Stimulated activated effector memory CD8-positive, alpha-beta T cell treated with anti-CD3 and anti-CD28 coated beads, Interleukin-12 subunit alpha, Interleukin-12 subunit beta, amount 100 ng/mL, for 72 hours (primary cell): ENCODE data around the gene NPAS3.
"Not testable (repeated sequence)": the region's sequence is repeated elsewhere in the genome, so short reads cannot be mapped to it uniquely, and the experiment has no call there.

Source experiments
- ATAC-seq: fragments of 150-1000 bp; cut with Tn5 transposase; 2 replicates; pipeline ENCODE4 v1.10.0; 2021
- DNase-seq, 2 donors: peaks; one replicate each; pipeline ENCODE4 v3.0.0; 2021 to 2022; ENCODE audit warnings: low spot score in 2 of 2
- H3K27ac Mint-ChIP-seq: one replicate; pipeline ENCODE4 v1.8.0; 2022; ENCODE audit warnings: mild to moderate bottlenecking, mixed read lengths
- H3K36me3 Mint-ChIP-seq: one replicate; pipeline ENCODE4 v1.8.0; 2022; ENCODE audit warnings: mild to moderate bottlenecking, mixed read lengths
- H3K4me1 Mint-ChIP-seq: one replicate; pipeline ENCODE4 v1.8.0; 2022; ENCODE audit warnings: mixed read lengths
- H3K4me3 Mint-ChIP-seq: one replicate; pipeline ENCODE4 v1.8.0; 2022; ENCODE audit warnings: mild to moderate bottlenecking, mixed read lengths
- H3K9me3 Mint-ChIP-seq: one replicate; pipeline ENCODE4 v1.8.0; 2022; ENCODE audit warnings: mixed read lengths

The NPAS3 gene

DNA sequence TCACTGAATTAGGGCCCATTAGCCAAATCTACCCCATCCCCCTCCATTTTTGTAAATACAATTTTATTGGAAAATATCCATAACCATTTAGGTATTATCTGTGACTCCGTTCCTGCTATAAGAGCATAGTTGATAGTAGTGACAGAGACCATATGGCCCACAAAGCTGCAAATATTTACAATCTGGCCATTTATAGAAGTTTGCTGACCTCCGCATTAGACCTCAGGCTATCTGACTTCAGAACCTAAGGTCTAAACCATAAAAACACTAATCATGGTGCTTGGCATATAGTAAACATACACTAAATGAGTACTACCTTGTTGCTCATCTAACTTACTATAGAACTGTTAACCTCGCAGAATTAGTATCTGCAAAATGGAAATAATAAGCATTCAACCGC is 124.8 kb downstream of the NPAS3 start:
- ATAC-seq (no peak), DNase-seq (no peak)
- H3K27ac Mint-ChIP-seq, result no peak overlapping the region
- no peak overlapping the region for H3K4me3 Mint-ChIP-seq
- no peaks in the 10 kb centered on the region for H3K4me1 Mint-ChIP-seq
- no peaks in the 10 kb centered on the region for H3K36me3 Mint-ChIP-seq
- peaks cover 18% of the 10 kb centered on the region for H3K9me3 Mint-ChIP-seq

- Mint-ChIP-seq H3K9me3 (peaks cover 17% of the 10 kb centered on the region), H3K36me3 (no peaks in the 10 kb centered on the region), H3K4me3 (no peak overlapping the region), H3K4me1 (no peaks in the 10 kb centered on the region), H3K27ac (no peak overlapping the region)
- no peak for ATAC-seq
- no peak for DNase-seq
Observed at GRCh38 chr14:33065634-33066033, 127.0 kb downstream of the NPAS3 start.

DNA sequence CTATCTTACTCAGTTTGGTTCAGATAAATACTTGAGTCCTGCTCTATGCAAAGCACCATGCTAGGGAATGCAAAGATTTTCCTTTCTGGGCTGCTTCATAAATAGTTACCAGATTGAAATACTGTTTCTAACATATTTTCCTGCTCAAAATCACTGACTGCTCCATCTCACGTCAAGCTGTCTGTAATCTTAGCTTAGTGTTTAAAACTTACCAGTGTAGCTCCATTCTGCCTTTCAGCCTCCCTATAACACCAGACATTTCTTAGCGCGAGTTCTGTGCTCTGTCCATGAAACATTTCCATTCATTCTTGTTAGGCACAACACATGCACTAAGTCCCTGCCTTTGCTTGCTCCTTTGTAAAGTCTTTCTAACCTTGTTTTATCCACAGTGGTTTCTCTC is 129.4 kb downstream of the NPAS3 start:
- ATAC-seq (no peak), DNase-seq (no peak)
- H3K4me3 Mint-ChIP-seq, result no peak overlapping the region
- no peak overlapping the region for H3K27ac Mint-ChIP-seq
- H3K36me3 Mint-ChIP-seq, result no peaks in the 10 kb centered on the region
- peaks cover 10% of the 10 kb centered on the region for H3K9me3 Mint-ChIP-seq
- H3K4me1 Mint-ChIP-seq, result no peaks in the 10 kb centered on the region

DNA sequence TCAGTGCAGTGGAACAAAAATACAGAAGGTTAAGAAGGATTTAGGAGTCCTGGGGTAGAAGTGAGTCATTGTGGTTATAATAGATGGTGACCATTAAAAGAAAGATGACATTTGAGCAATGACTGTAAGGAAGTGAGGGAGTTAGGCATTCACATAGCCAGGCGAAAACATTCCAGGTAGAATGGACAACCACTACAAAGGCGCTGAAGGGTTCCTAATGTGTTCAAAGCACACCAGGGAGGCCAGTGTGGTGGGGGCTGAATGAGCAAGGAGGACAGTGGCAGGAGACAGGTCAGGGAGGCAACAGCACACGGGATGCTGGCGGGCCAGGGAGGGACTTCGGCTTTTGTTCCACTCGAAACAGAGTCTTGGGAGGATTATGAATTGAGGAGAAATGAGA is 129.9 kb downstream of the NPAS3 start:
- no peak overlapping the region for H3K4me3 Mint-ChIP-seq
- H3K4me1 Mint-ChIP-seq, result no peaks in the 10 kb centered on the region
- no peaks in the 10 kb centered on the region for H3K36me3 Mint-ChIP-seq
- H3K9me3 Mint-ChIP-seq, result peaks cover 13% of the 10 kb centered on the region
- H3K27ac Mint-ChIP-seq, result no peak overlapping the region
- ATAC-seq (no peak), DNase-seq (no peak)

DNA sequence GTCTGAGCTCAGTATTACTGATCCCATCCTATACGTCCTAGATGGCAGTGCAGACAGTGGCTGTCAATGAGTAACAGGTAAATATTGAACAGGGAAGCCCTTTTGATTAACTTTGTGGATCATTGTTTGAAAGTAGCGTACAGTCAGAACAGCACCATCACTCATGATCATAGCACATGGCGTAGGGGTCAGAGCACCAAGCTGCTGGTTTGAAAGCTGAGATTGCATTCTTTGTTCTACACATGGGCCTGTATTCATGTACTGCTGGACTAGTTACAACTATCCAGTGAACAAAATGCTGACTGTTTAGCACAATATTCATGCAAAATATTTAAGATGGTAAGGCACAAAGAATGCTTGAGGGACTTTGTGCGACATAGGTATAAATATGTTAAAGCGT is 131.8 kb downstream of the NPAS3 start:
- peaks cover 15% of the 10 kb centered on the region for H3K9me3 Mint-ChIP-seq
- no peaks in the 10 kb centered on the region for H3K36me3 Mint-ChIP-seq
- H3K4me3 Mint-ChIP-seq, result no peak overlapping the region
- ATAC-seq (no peak), DNase-seq (no peak)
- no peaks in the 10 kb centered on the region for H3K4me1 Mint-ChIP-seq
- no peak overlapping the region for H3K27ac Mint-ChIP-seq

DNA sequence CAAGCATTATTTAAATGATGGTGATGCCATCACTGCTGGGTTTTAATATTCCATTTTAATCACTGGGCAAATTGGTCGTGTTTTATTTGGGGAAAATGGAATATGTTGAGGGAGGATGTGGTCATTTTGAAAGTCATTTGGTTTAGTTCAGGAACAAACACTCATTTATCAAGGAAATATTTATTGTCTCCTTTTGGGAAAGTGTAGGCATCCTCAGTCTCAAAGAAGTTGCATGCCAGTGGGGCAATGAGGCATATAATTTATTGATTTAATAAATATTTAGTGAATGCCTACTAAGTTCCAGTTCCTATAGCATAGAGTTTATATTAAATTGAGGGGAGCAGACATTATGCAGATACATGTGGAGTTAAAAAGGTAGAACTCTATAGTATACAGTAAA is 134.3 kb downstream of the NPAS3 start:
- no peak for ATAC-seq
- no peak for DNase-seq
- no peaks in the 10 kb centered on the region for H3K4me1 Mint-ChIP-seq
- no peak overlapping the region for H3K27ac Mint-ChIP-seq
- H3K36me3 Mint-ChIP-seq, result no peaks in the 10 kb centered on the region
- H3K4me3 Mint-ChIP-seq, result no peak overlapping the region
- peaks cover 14% of the 10 kb centered on the region for H3K9me3 Mint-ChIP-seq

GRCh38 chr14:33081259-33081658 is 142.6 kb downstream of the NPAS3 start:
- peaks cover 12% of the 10 kb centered on the region for H3K9me3 Mint-ChIP-seq
- H3K27ac Mint-ChIP-seq, result no peak overlapping the region
- ATAC-seq (no peak), DNase-seq (no peak)
- no peaks in the 10 kb centered on the region for H3K4me1 Mint-ChIP-seq
- no peaks in the 10 kb centered on the region for H3K36me3 Mint-ChIP-seq
- no peak overlapping the region for H3K4me3 Mint-ChIP-seq

DNA sequence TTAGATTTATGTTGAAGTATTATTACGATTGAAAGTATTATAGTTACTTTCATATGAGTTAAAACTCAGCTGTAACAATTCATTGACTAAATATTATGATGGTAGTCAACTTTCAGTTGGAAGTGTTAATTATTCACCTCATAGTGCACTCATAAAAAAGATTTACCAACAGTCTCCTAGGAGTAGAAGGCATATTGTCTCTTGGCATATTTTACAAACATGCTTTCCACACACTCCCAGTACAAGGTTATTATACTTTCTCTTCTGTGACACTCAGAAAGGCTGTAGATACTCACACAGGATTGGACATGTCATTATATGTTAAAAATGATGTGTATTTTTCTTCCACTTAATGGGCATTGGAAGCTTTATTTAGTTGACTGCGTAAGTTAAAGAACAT is 147.1 kb downstream of the NPAS3 start:
- no peaks in the 10 kb centered on the region for H3K4me1 Mint-ChIP-seq
- H3K36me3 Mint-ChIP-seq, result no peaks in the 10 kb centered on the region
- H3K4me3 Mint-ChIP-seq, result no peak overlapping the region
- DNase-seq (no peak), ATAC-seq (no peak)
- H3K27ac Mint-ChIP-seq, result no peak overlapping the region
- H3K9me3 Mint-ChIP-seq, result peaks cover 18% of the 10 kb centered on the region

DNA sequence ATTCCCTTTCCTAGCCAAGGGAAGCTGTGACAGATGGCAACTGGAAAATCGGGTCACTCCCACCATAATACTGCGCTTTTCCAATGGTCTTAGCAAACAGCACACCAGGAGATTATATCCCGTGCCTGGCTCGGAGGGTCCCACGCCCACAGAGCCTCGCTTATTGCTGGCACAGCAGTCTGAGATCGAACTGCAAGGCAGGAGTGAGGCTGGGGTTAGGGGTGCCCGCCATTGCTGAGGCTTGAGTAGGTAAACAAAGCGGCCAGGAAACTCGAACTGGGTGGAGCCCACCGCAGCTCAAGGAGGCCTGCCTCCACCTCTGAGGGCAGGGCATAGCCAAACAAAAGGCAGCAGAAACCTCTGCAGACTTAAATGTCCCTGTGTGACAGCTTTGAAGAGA is 149.6 kb downstream of the NPAS3 start:
- not testable (repeated sequence) for ATAC-seq, DNase-seq, H3K27ac Mint-ChIP-seq, H3K4me1 Mint-ChIP-seq, H3K36me3 Mint-ChIP-seq, H3K4me3 Mint-ChIP-seq
- H3K9me3 Mint-ChIP-seq, result peaks cover 23% of the 10 kb centered on the region

- peaks cover 13% of the 10 kb centered on the region for H3K9me3 Mint-ChIP-seq
- H3K27ac Mint-ChIP-seq, result no peak overlapping the region
- H3K4me3 Mint-ChIP-seq, result no peak overlapping the region
- H3K4me1 Mint-ChIP-seq, result no peaks in the 10 kb centered on the region
- DNase-seq, result no peak
- ATAC-seq, result no peak
- H3K36me3 Mint-ChIP-seq, result no peaks in the 10 kb centered on the region
Observed at GRCh38 chr14:33098016-33098415, 159.3 kb downstream of the NPAS3 start.

- H3K4me1 Mint-ChIP-seq, result no peaks in the 10 kb centered on the region
- H3K9me3 Mint-ChIP-seq, result peaks cover 15% of the 10 kb centered on the region
- H3K36me3 Mint-ChIP-seq, result no peaks in the 10 kb centered on the region
- DNase-seq (no peak), ATAC-seq (no peak)
- H3K27ac Mint-ChIP-seq, result no peak overlapping the region
- no peak overlapping the region for H3K4me3 Mint-ChIP-seq
Observed at GRCh38 chr14:33103489-33103888, 164.8 kb downstream of the NPAS3 start.

GRCh38 chr14:33103966-33104365 is 165.3 kb downstream of the NPAS3 start:
- ATAC-seq, result no peak
- Mint-ChIP-seq H3K9me3 (peaks cover 15% of the 10 kb centered on the region), H3K27ac (no peak overlapping the region), H3K4me1 (no peaks in the 10 kb centered on the region), H3K36me3 (no peaks in the 10 kb centered on the region), H3K4me3 (no peak overlapping the region)
- DNase-seq, result no peak

GRCh38 chr14:33110737-33111443 is 172.2 kb downstream of the NPAS3 start:
- Mint-ChIP-seq H3K4me3 (no peak overlapping the region), H3K36me3 (no peaks in the 10 kb centered on the region), H3K4me1 (no peaks in the 10 kb centered on the region), H3K9me3 (peaks cover 7% of the 10 kb centered on the region), H3K27ac (no peak overlapping the region)
- DNase-seq, result no peak
- ATAC-seq, result no peak

GRCh38 chr14:33114331-33114730 is 175.7 kb downstream of the NPAS3 start:
- DNase-seq, result no peak
- H3K36me3 Mint-ChIP-seq, result no peaks in the 10 kb centered on the region
- no peaks in the 10 kb centered on the region for H3K4me1 Mint-ChIP-seq
- no peak for ATAC-seq
- H3K9me3 Mint-ChIP-seq, result peaks cover 5% of the 10 kb centered on the region
- H3K27ac Mint-ChIP-seq, result no peak overlapping the region
- no peak overlapping the region for H3K4me3 Mint-ChIP-seq

DNA sequence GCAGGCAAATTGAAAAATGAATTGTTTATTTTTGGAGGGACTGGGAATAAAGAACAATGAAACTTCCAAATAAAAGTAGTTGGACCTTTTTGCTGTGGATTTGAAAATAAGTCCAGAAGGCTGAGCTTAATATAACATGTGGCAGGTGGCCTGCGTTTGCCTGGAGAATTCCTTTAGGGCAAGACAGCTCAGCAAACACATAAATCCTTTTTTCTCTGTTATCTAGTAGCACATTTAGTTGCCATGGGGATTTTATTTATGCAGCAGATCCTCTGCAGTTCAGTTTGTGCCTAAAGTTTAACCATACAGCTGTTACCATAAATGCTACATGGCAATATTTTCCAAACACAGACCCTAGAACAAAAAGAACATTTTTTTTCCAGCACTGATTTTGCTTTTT is 180.0 kb downstream of the NPAS3 start:
- H3K36me3 Mint-ChIP-seq, result no peaks in the 10 kb centered on the region
- no peak for ATAC-seq
- H3K4me1 Mint-ChIP-seq, result no peaks in the 10 kb centered on the region
- peaks cover 5% of the 10 kb centered on the region for H3K9me3 Mint-ChIP-seq
- no peak overlapping the region for H3K27ac Mint-ChIP-seq
- DNase-seq, result no peak
- no peak overlapping the region for H3K4me3 Mint-ChIP-seq

DNA sequence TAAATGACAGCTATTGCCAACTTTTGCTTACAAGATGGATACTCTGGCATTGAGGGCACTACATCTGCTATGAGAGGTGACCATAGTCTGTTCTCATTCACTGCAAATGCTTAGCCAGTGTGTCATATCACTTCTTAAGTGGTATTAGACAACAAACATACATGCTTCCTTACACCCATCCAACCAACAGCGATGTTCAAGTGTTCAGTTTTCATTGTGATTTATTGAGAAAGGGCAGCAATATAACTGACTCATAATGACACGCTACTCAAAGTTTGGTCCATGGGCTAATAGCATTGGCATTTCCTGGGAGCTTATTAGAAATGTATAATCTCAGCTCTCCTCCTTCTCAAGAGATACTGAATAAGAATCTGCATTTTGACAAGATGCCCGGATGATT is 181.7 kb downstream of the NPAS3 start:
- H3K4me1 Mint-ChIP-seq, result no peaks in the 10 kb centered on the region
- peaks cover 10% of the 10 kb centered on the region for H3K9me3 Mint-ChIP-seq
- H3K27ac Mint-ChIP-seq, result no peak overlapping the region
- DNase-seq (no peak), ATAC-seq (no peak)
- no peak overlapping the region for H3K4me3 Mint-ChIP-seq
- no peaks in the 10 kb centered on the region for H3K36me3 Mint-ChIP-seq

DNA sequence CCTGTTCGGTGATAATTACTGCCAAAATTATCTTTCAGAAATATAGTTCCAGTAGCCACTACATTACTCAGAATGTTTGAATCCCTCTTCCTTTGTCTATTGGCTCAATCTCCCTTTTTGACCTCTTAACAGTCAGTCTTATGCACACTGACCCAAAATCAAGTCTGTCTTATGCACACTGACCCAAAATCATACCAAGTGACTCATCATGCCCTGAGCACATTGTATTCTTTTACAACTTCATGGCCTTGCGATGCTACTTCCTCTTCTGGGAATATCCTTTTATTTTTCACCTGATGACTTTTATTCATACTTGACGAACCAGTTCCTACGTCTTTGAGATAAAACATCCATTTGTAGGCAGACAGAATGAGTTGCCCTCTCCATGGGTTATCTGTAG is 182.3 kb downstream of the NPAS3 start:
- Mint-ChIP-seq H3K4me1 (no peaks in the 10 kb centered on the region), H3K9me3 (peaks cover 10% of the 10 kb centered on the region), H3K4me3 (no peak overlapping the region), H3K27ac (no peak overlapping the region), H3K36me3 (no peaks in the 10 kb centered on the region)
- ATAC-seq, result no peak
- no peak for DNase-seq
